GM13976 (cell line): ENCODE results near the gene THEMIS.
"Not testable (repeated sequence)": the region's sequence is repeated elsewhere in the genome, so short reads cannot be mapped to it uniquely, and the experiment has no call there.

ENCODE experiments used
- DNase-seq: peaks from one replicate; pipeline ENCODE4 v3.0.0; 2012; ENCODE audit warnings: low spot score
- in situ Hi-C: fragments of 300-500 bp; cut with MboI; formaldehyde crosslinking; loops from one replicate; pipeline ENCODE4 v1.12.0; 2022; ENCODE audit warnings: low sequenced_read_pairs, mixed read lengths, inconsistent platforms; ENCODE audit not compliant: unreplicated experiment
- TF ChIP-seq, protein P1 (sequence below): IDR thresholded peaks from 2 replicates; pipeline ENCODE4 v1.5.1; 2012; ENCODE audit warnings: borderline replicate concordance, mild to moderate bottlenecking; ENCODE audit not compliant: insufficient read depth; ENCODE audit errors: extremely low read depth, missing control alignments, control extremely low read depth

Gene THEMIS

DNA sequence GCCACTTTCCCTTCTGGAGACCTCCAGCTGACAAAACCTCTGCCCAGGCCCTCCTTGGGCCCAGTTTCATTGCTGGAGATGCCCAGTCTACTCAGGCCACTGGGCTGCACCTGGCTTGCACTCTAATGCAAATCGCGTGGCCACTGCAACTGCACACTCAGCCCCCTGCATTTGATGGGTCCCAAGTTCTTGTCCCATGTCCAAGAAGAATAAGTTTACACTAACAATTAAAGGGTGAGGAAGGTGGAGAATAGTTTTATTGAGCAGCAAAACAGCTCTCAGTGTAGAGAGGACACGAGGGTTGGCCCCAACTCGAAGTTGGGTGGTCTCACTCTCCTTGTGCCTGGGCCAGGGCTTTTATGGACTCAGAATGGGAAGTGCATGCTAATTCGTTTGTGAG, 31.9 kb upstream of the THEMIS start:
- TF ChIP-seq, protein P1, sequence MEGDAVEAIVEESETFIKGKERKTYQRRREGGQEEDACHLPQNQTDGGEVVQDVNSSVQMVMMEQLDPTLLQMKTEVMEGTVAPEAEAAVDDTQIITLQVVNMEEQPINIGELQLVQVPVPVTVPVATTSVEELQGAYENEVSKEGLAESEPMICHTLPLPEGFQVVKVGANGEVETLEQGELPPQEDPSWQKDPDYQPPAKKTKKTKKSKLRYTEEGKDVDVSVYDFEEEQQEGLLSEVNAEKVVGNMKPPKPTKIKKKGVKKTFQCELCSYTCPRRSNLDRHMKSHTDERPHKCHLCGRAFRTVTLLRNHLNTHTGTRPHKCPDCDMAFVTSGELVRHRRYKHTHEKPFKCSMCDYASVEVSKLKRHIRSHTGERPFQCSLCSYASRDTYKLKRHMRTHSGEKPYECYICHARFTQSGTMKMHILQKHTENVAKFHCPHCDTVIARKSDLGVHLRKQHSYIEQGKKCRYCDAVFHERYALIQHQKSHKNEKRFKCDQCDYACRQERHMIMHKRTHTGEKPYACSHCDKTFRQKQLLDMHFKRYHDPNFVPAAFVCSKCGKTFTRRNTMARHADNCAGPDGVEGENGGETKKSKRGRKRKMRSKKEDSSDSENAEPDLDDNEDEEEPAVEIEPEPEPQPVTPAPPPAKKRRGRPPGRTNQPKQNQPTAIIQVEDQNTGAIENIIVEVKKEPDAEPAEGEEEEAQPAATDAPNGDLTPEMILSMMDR: no peak
- in situ Hi-C loops: no loop called here
- no peak for DNase-seq

DNA sequence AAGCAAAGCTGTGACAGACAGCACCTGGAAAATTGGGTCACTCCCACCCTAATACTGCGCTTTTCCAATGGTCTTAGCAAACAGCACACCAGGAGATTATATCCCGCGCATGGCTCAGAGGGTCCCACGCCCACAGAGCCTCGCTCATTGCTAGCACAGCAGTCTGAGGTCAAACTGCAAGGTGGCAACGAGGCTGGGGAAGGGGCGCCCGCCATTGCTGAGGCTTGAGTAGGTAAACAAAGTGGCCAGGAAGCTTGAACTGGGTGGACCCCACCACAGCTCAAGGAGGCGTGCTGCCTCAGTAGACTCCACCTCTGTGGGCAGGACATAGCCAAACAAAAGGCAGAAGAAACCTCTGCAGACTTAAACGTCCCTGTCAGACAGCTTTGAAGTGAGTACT, 25.6 kb upstream of the THEMIS start:
- DNase-seq, in situ Hi-C loops: not testable (repeated sequence)

DNA sequence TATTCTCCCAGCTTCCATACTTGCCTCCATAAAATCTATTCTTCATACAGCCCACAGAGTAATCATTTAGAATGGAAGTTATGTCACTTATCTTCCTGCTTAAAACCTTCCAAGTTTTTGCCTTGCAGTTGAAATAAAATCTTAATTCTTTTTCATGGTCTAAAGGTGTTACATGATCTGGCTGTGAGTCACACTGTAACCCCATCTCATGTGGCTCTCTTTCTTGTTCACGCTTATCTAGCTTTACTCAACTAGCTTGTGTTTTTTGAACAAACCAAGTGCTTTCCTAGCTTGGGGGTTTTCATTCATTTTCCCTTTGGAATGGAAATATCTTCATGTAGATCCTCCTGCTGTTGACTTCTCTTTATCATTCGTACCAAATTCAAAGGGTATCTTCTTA, 23.6 kb upstream of the THEMIS start:
- no peak for DNase-seq
- TF ChIP-seq, protein P1: no peak
- in situ Hi-C loops: no loop called here

DNA sequence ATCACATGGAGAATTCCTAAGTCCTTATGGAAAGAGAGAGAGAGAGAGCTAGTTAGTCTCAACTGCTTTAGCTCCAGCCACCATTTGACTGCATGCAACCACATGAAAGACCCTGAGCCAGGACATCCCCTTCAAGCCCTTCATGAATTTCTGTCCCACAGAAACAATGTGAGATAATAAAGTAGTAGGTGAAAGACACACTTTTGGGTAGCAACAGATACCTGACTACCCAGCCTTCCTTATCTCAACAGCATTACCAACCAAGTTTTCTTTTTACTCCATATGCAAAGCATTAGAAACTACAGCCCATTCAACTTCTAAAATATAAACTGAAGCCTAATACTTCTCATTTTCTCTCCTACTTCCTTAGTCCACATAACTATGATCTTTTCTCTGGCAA, 23.2 kb upstream of the THEMIS start:
- TF ChIP-seq, protein P1: no peak
- in situ Hi-C loops: no loop called here
- DNase-seq: no peak

DNA sequence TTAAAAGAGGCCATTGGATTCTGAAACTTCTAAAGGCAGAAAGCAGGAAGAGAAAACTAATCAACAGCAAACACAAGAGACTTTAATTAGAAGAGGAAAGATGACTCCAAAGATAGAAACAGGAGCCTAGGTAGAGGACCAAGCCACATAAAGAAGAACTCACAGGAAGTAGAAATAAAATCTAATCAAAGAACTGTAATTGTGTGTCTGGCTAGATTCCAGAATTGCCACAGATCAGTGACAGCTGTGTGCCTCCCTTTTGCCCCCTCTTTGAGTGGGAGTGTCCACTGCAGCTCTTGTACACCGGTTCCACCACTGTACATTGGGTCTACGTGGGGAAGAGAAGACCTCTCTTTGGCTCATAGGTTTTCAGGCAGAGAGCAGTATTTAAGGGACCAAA, 22.3 kb upstream of the THEMIS start:
- no peak for DNase-seq
- TF ChIP-seq, protein P1: no peak
- in situ Hi-C loops: no loop called here

DNA sequence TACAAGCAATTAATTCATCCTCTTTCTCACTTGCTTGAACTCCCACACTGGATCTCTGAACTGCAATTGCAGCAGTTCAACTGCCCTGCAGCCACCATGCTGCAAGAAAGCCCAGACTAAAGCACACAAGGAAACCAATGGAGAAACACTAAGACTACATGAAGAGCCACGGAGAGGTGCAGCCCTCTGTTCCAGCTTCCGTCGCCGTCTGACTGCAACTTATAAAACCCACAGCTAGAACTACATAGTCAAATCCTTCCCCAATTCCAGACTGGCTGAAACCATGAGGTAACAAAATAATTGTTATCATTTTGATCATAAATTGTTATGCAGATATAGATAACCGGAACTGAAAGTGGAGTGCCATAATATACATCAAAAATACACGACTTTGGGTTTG, 21.1 kb upstream of the THEMIS start:
- TF ChIP-seq, protein P1: no peak
- no peak for DNase-seq
- in situ Hi-C loops: no loop called here

DNA sequence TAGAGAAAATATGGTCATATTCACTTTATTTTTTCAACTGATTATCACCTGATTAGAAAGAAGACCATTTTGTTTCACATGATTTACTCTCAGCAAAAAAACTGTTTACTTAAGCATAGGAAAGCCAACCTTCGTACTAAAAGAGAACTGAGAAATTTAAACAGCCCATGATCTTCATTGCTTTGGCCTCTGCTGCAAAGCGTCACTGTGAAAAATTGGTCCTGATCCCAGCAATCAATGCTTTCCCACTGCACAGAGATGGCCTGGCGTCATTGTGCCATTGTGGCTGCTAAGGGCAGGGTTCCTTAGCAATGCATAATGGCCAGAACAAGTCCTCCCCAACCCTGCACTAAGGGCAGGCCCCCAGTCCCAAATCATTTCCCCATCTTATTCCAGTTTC, 19.9 kb upstream of the THEMIS start:
- no peak for DNase-seq
- in situ Hi-C loops: no loop called here
- TF ChIP-seq, protein P1: no peak
